Vagina (tissue), 2 donors: ENCODE data around the gene NIPSNAP2. TPM values are rescaled to one million over a fixed set of nuclear protein-coding genes. Genes with fewer than 3 reads are reported as not detected.
A peak's percentile ranks its signal among the peaks of the same experiment; 100 is the strongest.
"Not testable (repeated sequence)": the region's sequence is repeated elsewhere in the genome, so short reads cannot be mapped to it uniquely, and the experiment has no call there.

ENCODE experiments used
- DNase-seq, 2 donors: peaks; one replicate each; pipeline ENCODE4 v3.0.0-alpha.2; 2017; ENCODE audit errors: extremely low spot score in 2 of 2
- H3K27ac ChIP-seq: fragments of 200-600 bp; sonication (generic); one replicate; pipeline ENCODE4 v1.5.1; 2019
- H3K27me3 ChIP-seq: fragments of 200-600 bp; sonication (generic); one replicate; pipeline ENCODE4 v1.5.1; 2019
- H3K36me3 ChIP-seq, 2 donors: fragments of 200-600 bp; sonication (generic); one replicate each; pipeline ENCODE4 v1.5.1; 2017 to 2019
- H3K4me1 ChIP-seq: fragments of 200-600 bp; sonication (generic); one replicate; pipeline ENCODE4 v1.5.1; 2019
- H3K4me3 ChIP-seq, 2 donors: fragments of 200-600 bp; sonication (generic); 1 replicate in 1 of 2; 2 replicates in 1 of 2; pipeline ENCODE4 v1.5.1; 2016 to 2019
- H3K9me3 ChIP-seq: fragments of 200-600 bp; sonication (generic); one replicate; pipeline ENCODE4 v1.5.1; 2019
- CTCF ChIP-seq, 3 experiments: fragments of 450-650 bp in 2 of 3; fragments of 200-600 bp in 1 of 3; sonication (generic) in 1 of 3; IDR thresholded peaks; one replicate each; pipeline ENCODE4 v1.5.1; 2017 to 2019; ENCODE audit warnings: antibody characterized with exemption in 3 of 3, mild to moderate bottlenecking in 2 of 3, moderate library complexity in 2 of 3
- POLR2A ChIP-seq, 2 donors: fragments of 450-650 bp; IDR thresholded peaks; one replicate each; pipeline ENCODE4 v1.6.1; 2017; ENCODE audit warnings: antibody characterized with exemption in 2 of 2, mild to moderate bottlenecking in 2 of 2, moderate library complexity in 2 of 2
- POLR2AphosphoS5 ChIP-seq, 2 donors: sonication (generic); formaldehyde crosslinking; IDR thresholded peaks; one replicate each; pipeline ENCODE4 v1.9.0; 2017; ENCODE audit warnings: antibody characterized with exemption in 2 of 2, mild to moderate bottlenecking in 2 of 2, low read depth in 1 of 2; ENCODE audit not compliant: insufficient read depth in 1 of 2
- intact Hi-C: fragments of 100-400 bp; cut with DNase I; formaldehyde crosslinking; loops from one replicate; pipeline ENCODE4 v1.15.1; 2023
- total RNA-seq: library from RNA; depleted of rRNA; stranded (reverse); fragments of >200 nt; gene quantifications from one replicate; pipeline ENCODE4 v1.2.3, GENCODE V29; 2016

The NIPSNAP2 gene
- total RNA-seq, 1 donor from 2014 or later, result 72.2 TPM

- TF ChIP-seq POLR2A (IDR thresholded peaks at IDR 0.05), result no peak
- no peak for TF ChIP-seq CTCF (IDR thresholded peaks at IDR 0.05)
- TF ChIP-seq POLR2AphosphoS5 (IDR thresholded peaks at IDR 0.05; ENCODE audit: insufficient read depth in 1 of 2, low read depth in 1 of 2), result no peak
- H3K4me3 ChIP-seq, result no peak overlapping the region
- H3K27ac ChIP-seq, result no peak overlapping the region
- H3K9me3 ChIP-seq, result peaks cover 14% of the 10 kb centered on the region
- no peak for DNase-seq
- intact Hi-C loops, result no loop called here
- peaks cover 0 to 10% of the 10 kb centered on the region in 2 donors for H3K36me3 ChIP-seq
- no peaks in the 10 kb centered on the region for H3K27me3 ChIP-seq
- H3K4me1 ChIP-seq, result no peaks in the 10 kb centered on the region
These were observed 24.8 kb upstream of the NIPSNAP2 start for GRCh38 chr7:55939514-55940123.

- Histone ChIP-seq H3K4me3 (no peak overlapping the region), H3K4me1 (no peaks in the 10 kb centered on the region), H3K27me3 (no peaks in the 10 kb centered on the region), H3K27ac (no peak overlapping the region), H3K9me3 (no peaks in the 10 kb centered on the region), H3K36me3 (no peaks in the 10 kb centered on the region)
- DNase-seq, result no peak
- no peak for TF ChIP-seq POLR2AphosphoS5 (IDR thresholded peaks at IDR 0.05; ENCODE audit: insufficient read depth in 1 of 2, low read depth in 1 of 2)
- no peak for TF ChIP-seq POLR2A (IDR thresholded peaks at IDR 0.05)
- no peak for TF ChIP-seq CTCF (IDR thresholded peaks at IDR 0.05)
- intact Hi-C loops, result no loop called here
These were observed 17.8 kb upstream of the NIPSNAP2 start for GRCh38 chr7:55946545-55946944.

- intact Hi-C loops, result no loop called here
- no peak for DNase-seq
- Histone ChIP-seq H3K36me3 (peaks cover 0 to 14% of the 10 kb centered on the region in 2 donors), H3K4me3 (peak within 1 kb of the TSS; percentile 73 to 83), H3K4me1 (peaks cover 8% of the 10 kb centered on the region), H3K9me3 (no peaks in the 10 kb centered on the region), H3K27ac (peak within 1 kb of the TSS; percentile 75), H3K27me3 (no peaks in the 10 kb centered on the region)
- TF ChIP-seq CTCF (IDR thresholded peaks at IDR 0.05) (no peak), POLR2AphosphoS5 (IDR thresholded peaks at IDR 0.05; ENCODE audit: insufficient read depth in 1 of 2, low read depth in 1 of 2) (peak; percentile 86 to 88), POLR2A (IDR thresholded peaks at IDR 0.05) (peak in 1 of 2 donors; percentile 20)
These were observed 12.6 kb upstream of the NIPSNAP2 start, which contains the start of gene MRPS17 for GRCh38 chr7:55951637-55952351. Gene MRPS17 (plus strand): TSS chr7:55951877. CDS start chr7:55953196, 1,319 bp downstream.

GRCh38 chr7:55952352-55952671, 12.1 kb upstream of the NIPSNAP2 start:
- Histone ChIP-seq H3K27ac (peak overlapping the region; percentile 75), H3K4me3 (peak overlapping the region; percentile 73 to 83), H3K36me3 (peaks cover 0 to 14% of the 10 kb centered on the region in 2 donors)
- H3K9me3 ChIP-seq, H3K27me3 ChIP-seq, DNase-seq, intact Hi-C loops, H3K4me1 ChIP-seq: not testable (repeated sequence)

GRCh38 chr7:55953707-55954475, 10.5 kb upstream of the NIPSNAP2 start:
- H3K4me3 ChIP-seq, result no peak overlapping the region
- peaks cover 0 to 14% of the 10 kb centered on the region in 2 donors for H3K36me3 ChIP-seq
- no peaks in the 10 kb centered on the region for H3K9me3 ChIP-seq
- H3K27ac ChIP-seq, result no peak overlapping the region
- H3K4me1 ChIP-seq, result peaks cover 8% of the 10 kb centered on the region
- DNase-seq, result no peak
- H3K27me3 ChIP-seq, result no peaks in the 10 kb centered on the region
- intact Hi-C loops, result no loop called here
- TF ChIP-seq POLR2AphosphoS5 (IDR thresholded peaks at IDR 0.05; ENCODE audit: insufficient read depth in 1 of 2, low read depth in 1 of 2), result no peak
- no peak for TF ChIP-seq CTCF (IDR thresholded peaks at IDR 0.05)
- TF ChIP-seq POLR2A (IDR thresholded peaks at IDR 0.05), result no peak
